Glomerular endothelial cell (primary cell): ENCODE measurements around the gene MATN4. TPM values are rescaled to one million over a fixed set of nuclear protein-coding genes. Genes with fewer than 3 reads are reported as not detected.

Source experiments
- DNase-seq: peaks from one replicate; pipeline ENCODE4 v3.0.0-alpha.2; 2011; ENCODE audit warnings: low read depth, low spot score; ENCODE audit errors: extremely low read depth
- total RNA-seq: library from RNA; depleted of rRNA; stranded (reverse); fragments of >200 nt; gene quantifications from 2 replicates; pipeline ENCODE4 v1.2.3, GENCODE V29; 2015

The MATN4 gene
- total RNA-seq, 1 donor from 2014 or later, result not detected

- DNase-seq, result no peak
Measured at GRCh38 chr20:45317826-45318225, 9.7 kb upstream of the MATN4 start.

- no peak for DNase-seq
Measured at GRCh38 chr20:45316150-45317080, 8.3 kb upstream of the MATN4 start.

- no peak for DNase-seq
Measured at GRCh38 chr20:45315672-45316071, 7.6 kb upstream of the MATN4 start.

- no peak for DNase-seq
Measured at GRCh38 chr20:45313943-45314342, 5.8 kb upstream of the MATN4 start.

GRCh38 chr20:45313065-45313695 is 5.1 kb upstream of the MATN4 start:
- no peak for DNase-seq

GRCh38 chr20:45312241-45312640 is 4.1 kb upstream of the MATN4 start:
- no peak for DNase-seq

- no peak for DNase-seq
Measured at GRCh38 chr20:45311589-45312211, 3.6 kb upstream of the MATN4 start.

- no peak for DNase-seq
Measured at GRCh38 chr20:45309075-45309474, 976 bp upstream of the MATN4 start.

GRCh38 chr20:45307076-45307640 is 941 bp downstream of the MATN4 start:
- no peak for DNase-seq

- DNase-seq, result no peak
Measured at GRCh38 chr20:45306431-45306982, 1.6 kb downstream of the MATN4 start, which contains the start of gene RBPJL. RBPJL (plus strand) TSS chr20:45306840; CDS start chr20:45306923, 83 bp downstream.

GRCh38 chr20:45305262-45305661 is 2.8 kb downstream of the MATN4 start:
- no peak for DNase-seq

- no peak for DNase-seq
Measured at GRCh38 chr20:45304464-45304999, 3.6 kb downstream of the MATN4 start.

- no peak for DNase-seq
Measured at GRCh38 chr20:45303586-45304463, 4.3 kb downstream of the MATN4 start.

GRCh38 chr20:45301824-45302271 is 6.3 kb downstream of the MATN4 start:
- no peak for DNase-seq

GRCh38 chr20:45300961-45301360 is 7.1 kb downstream of the MATN4 start:
- DNase-seq, result no peak

- DNase-seq, result no peak
Measured at GRCh38 chr20:45299786-45300185, 8.3 kb downstream of the MATN4 start.

- no peak for DNase-seq
Measured at GRCh38 chr20:45297786-45298497, 10.2 kb downstream of the MATN4 start.

GRCh38 chr20:45294659-45295058 is 13.4 kb downstream of the MATN4 start:
- DNase-seq, result no peak

GRCh38 chr20:45294003-45294368 is 14.1 kb downstream of the MATN4 start:
- DNase-seq, result no peak
